H1 (cell line): ENCODE results near the gene GALNT2. TPM values are rescaled to one million over a fixed set of nuclear protein-coding genes. Genes with fewer than 3 reads are reported as not detected.

Experiments
- CTCF ChIA-PET: fragments of 300-600 bp; sonication (Branson Sonifier 250); formaldehyde crosslinking; loops from one replicate; lab custom pipeline; 2021; ENCODE audit not compliant: partially characterized antibody; lab: Charles Lee
- POLR2A ChIA-PET: fragments of 300-600 bp; sonication (Branson Sonifier 250); formaldehyde crosslinking; loops from one replicate; lab custom pipeline; 2021; ENCODE audit warnings: inconsistent platforms; ENCODE audit not compliant: partially characterized antibody; lab: Charles Lee
- DNase-seq, 2 experiments: peaks; one replicate each; pipeline versions ENCODE4 v3.0.0 to v3.0.0-alpha.2; 2010 to 2022; ENCODE audit warnings: low spot score in 2 of 2, low read depth in 1 of 2, mixed read lengths in 1 of 2
- FAIRE-seq: peaks from 2 replicates; lab custom pipeline; 2011; peaks lifted over from hg19 to GRCh38; lab: Jason Lieb, UNC
- H2AFZ ChIP-seq: 2 replicates; pipeline ENCODE4 v1.8.1; 2012; ENCODE audit warnings: low read length, inconsistent platforms
- H2AK5ac ChIP-seq: 2 replicates; pipeline ENCODE4 v1.6.1; 2013; ENCODE audit warnings: low read depth, low read length
- H2BK120ac ChIP-seq: replicated peaks from 2 replicates; pipeline ENCODE3; 2013; ENCODE audit warnings: low read depth, low read length, inconsistent platforms
- H2BK12ac ChIP-seq: 2 replicates; pipeline ENCODE4 v1.6.1; 2013; ENCODE audit warnings: low read depth, low read length
- H2BK15ac ChIP-seq: 2 replicates; pipeline ENCODE4 v1.6.1; 2013; ENCODE audit warnings: low read length
- H2BK20ac ChIP-seq: 2 replicates; pipeline ENCODE4 v1.6.1; 2013; ENCODE audit warnings: low read length
- H2BK5ac ChIP-seq: 2 replicates; pipeline ENCODE4 v1.6.1; 2013; ENCODE audit warnings: low read depth, low read length
- H3K14ac ChIP-seq: 2 replicates; pipeline ENCODE4 v1.6.1; 2013; ENCODE audit warnings: inconsistent platforms; ENCODE audit not compliant: insufficient read length
- H3K18ac ChIP-seq: 2 replicates; pipeline ENCODE4 v1.6.1; 2013; ENCODE audit warnings: low read length; ENCODE audit errors: extremely low read depth
- H3K23ac ChIP-seq: 2 replicates; pipeline ENCODE4 v1.6.1; 2013; ENCODE audit warnings: inconsistent platforms; ENCODE audit not compliant: insufficient read length
- H3K23me2 ChIP-seq: 2 replicates; pipeline ENCODE4 v1.6.1; 2013; ENCODE audit warnings: low read depth, low read length
- H3K27ac ChIP-seq: 2 replicates; pipeline ENCODE4 v1.6.1; 2011; ENCODE audit warnings: low read depth, low read length, inconsistent platforms
- H3K27me3 ChIP-seq, 4 experiments: replicated peaks in 1 of 4; 1 replicate in 1 of 4; 2 replicates in 3 of 4; pipeline versions ENCODE4 v1.6.1 to v1.8.1; 2011 to 2013; ENCODE audit warnings: low read length in 3 of 4, mild to moderate bottlenecking in 3 of 4, inconsistent platforms in 2 of 4, mixed read lengths in 2 of 4, moderate library complexity in 1 of 4; ENCODE audit not compliant: control insufficient read depth in 3 of 4, insufficient read depth in 3 of 4; ENCODE audit errors: extremely low read depth in 1 of 4
- H3K36me3 ChIP-seq, 4 experiments: 2 replicates each; pipeline versions ENCODE4 v1.6.1 to v1.8.1; 2011 to 2013; ENCODE audit warnings: mild to moderate bottlenecking in 4 of 4, low read length in 3 of 4, moderate library complexity in 2 of 4, control low read depth in 1 of 4, inconsistent platforms in 1 of 4; ENCODE audit not compliant: insufficient read depth in 4 of 4, control insufficient read depth in 2 of 4
- H3K4ac ChIP-seq: replicated peaks from 2 replicates; pipeline ENCODE3; 2013; ENCODE audit warnings: low read length, low read depth, mixed read lengths, inconsistent platforms; ENCODE audit not compliant: insufficient read length
- H3K4me1 ChIP-seq, 4 experiments: replicated peaks in 1 of 4; 1 replicate in 1 of 4; 2 replicates in 3 of 4; pipeline versions ENCODE4 v1.6.1 to v1.8.1; 2011 to 2013; ENCODE audit warnings: low read length in 3 of 4, inconsistent platforms in 2 of 4, mixed read lengths in 1 of 4; ENCODE audit not compliant: insufficient read depth in 4 of 4, control insufficient read depth in 3 of 4
- H3K4me2 ChIP-seq, 2 experiments: 2 replicates each; pipeline versions ENCODE4 v1.6.1 to v1.8.1; 2011 to 2013; ENCODE audit warnings: low read depth in 2 of 2, low read length in 2 of 2, control low read depth in 1 of 2, inconsistent platforms in 1 of 2, mild to moderate bottlenecking in 1 of 2; ENCODE audit not compliant: insufficient read depth in 1 of 2
- H3K4me3 ChIP-seq, 4 experiments: fragments of 200-600, 300-600 bp in 1 of 4; sonication (generic), shearing (Covaris generic), sonication (Bioruptor Twin) in 1 of 4; 2 replicates each; pipeline versions ENCODE4 v1.5.1 to v1.8.1; 2011 to 2016; ENCODE audit warnings: low read length in 4 of 4, low read depth in 3 of 4, control low read depth in 2 of 4, inconsistent platforms in 2 of 4, mild to moderate bottlenecking in 2 of 4, mixed read lengths in 1 of 4, moderate library complexity in 1 of 4; ENCODE audit not compliant: insufficient read depth in 2 of 4; ENCODE audit errors: extremely low read depth in 1 of 4
- H3K56ac ChIP-seq: replicated peaks from 2 replicates; pipeline ENCODE3; 2013; ENCODE audit warnings: low read depth, mild to moderate bottlenecking, mixed read lengths, low read length, inconsistent platforms; ENCODE audit not compliant: insufficient read length
- H3K79me1 ChIP-seq: 2 replicates; pipeline ENCODE4 v1.6.1; 2013; ENCODE audit warnings: low read depth, low read length, control low read depth
- H3K79me2 ChIP-seq, 2 experiments: 2 replicates each; pipeline versions ENCODE4 v1.6.1 to v1.8.1; 2012 to 2013; ENCODE audit warnings: low read length in 2 of 2, mild to moderate bottlenecking in 2 of 2, inconsistent platforms in 1 of 2; ENCODE audit not compliant: insufficient read depth in 2 of 2, control insufficient read depth in 1 of 2
- H3K9ac ChIP-seq, 4 experiments: replicated peaks in 1 of 4; 1 replicate in 1 of 4; 2 replicates in 3 of 4; pipeline versions ENCODE4 v1.6.1 to v1.8.1; 2011 to 2013; ENCODE audit warnings: low read depth in 3 of 4, low read length in 3 of 4, control low read depth in 2 of 4, mild to moderate bottlenecking in 2 of 4, moderate library complexity in 2 of 4, inconsistent platforms in 1 of 4; ENCODE audit errors: extremely low read depth in 1 of 4
- H3K9me3 ChIP-seq, 2 experiments: 2 replicates each; pipeline versions ENCODE4 v1.6.1 to v1.8.1; 2012 to 2013; ENCODE audit warnings: mild to moderate bottlenecking in 2 of 2, moderate library complexity in 2 of 2, control low read depth in 1 of 2, inconsistent platforms in 1 of 2, low read depth in 1 of 2, low read length in 1 of 2, mixed read lengths in 1 of 2; ENCODE audit not compliant: insufficient read depth in 2 of 2
- H4K20me1 ChIP-seq, 2 experiments: replicated peaks in 1 of 2; 2 replicates each; pipeline versions ENCODE3 to v1.8.1; 2011 to 2013; ENCODE audit warnings: inconsistent platforms in 2 of 2, low read length in 2 of 2, mild to moderate bottlenecking in 1 of 2; ENCODE audit not compliant: insufficient read depth in 2 of 2, control insufficient read depth in 1 of 2
- H4K5ac ChIP-seq: 2 replicates; pipeline ENCODE4 v1.6.1; 2013; ENCODE audit warnings: low read length, low read depth, mixed read lengths, inconsistent platforms; ENCODE audit not compliant: insufficient read length
- H4K8ac ChIP-seq: 2 replicates; pipeline ENCODE4 v1.8.0; 2013; ENCODE audit warnings: mild to moderate bottlenecking, moderate library complexity, low read length, inconsistent platforms; ENCODE audit not compliant: insufficient read depth; ENCODE audit errors: extremely low read depth
- H4K91ac ChIP-seq: replicated peaks from 2 replicates; pipeline ENCODE3; 2013; ENCODE audit warnings: low read length, mixed read lengths, inconsistent platforms; ENCODE audit not compliant: insufficient read length
- CHD2 ChIP-seq: IDR thresholded peaks from 2 replicates; pipeline ENCODE4 v1.6.1; 2012; ENCODE audit warnings: low read length, improper control_type of control experiment
- CREB1 ChIP-seq: IDR thresholded peaks from 2 replicates; pipeline ENCODE4 v1.6.1; 2012; ENCODE audit warnings: inconsistent platforms
- EGR1 ChIP-seq: IDR thresholded peaks from 2 replicates; pipeline ENCODE4 v1.6.1; 2011; ENCODE audit warnings: low read depth, low read length, borderline replicate concordance
- FOSL1 ChIP-seq: IDR thresholded peaks from 2 replicates; pipeline ENCODE4 v1.6.1; 2011; ENCODE audit warnings: mild to moderate bottlenecking, low read depth, low read length, moderate library complexity; ENCODE audit not compliant: insufficient read depth
- KDM4A ChIP-seq: IDR thresholded peaks from one replicate; pipeline ENCODE4 v1.7.1; 2012; ENCODE audit warnings: low read depth, mild to moderate bottlenecking, moderate library complexity, low read length, inconsistent platforms; ENCODE audit not compliant: severe bottlenecking
- MAFK ChIP-seq: IDR thresholded peaks from 2 replicates; pipeline ENCODE4 v1.6.1; 2012; ENCODE audit warnings: low read depth, mild to moderate bottlenecking, improper control_type of control experiment, low read length
- MAX ChIP-seq: IDR thresholded peaks from 2 replicates; pipeline ENCODE4 v1.6.1; 2012; ENCODE audit warnings: inconsistent platforms
- NRF1 ChIP-seq: IDR thresholded peaks from 2 replicates; pipeline ENCODE4 v1.6.1; 2011; ENCODE audit warnings: mild to moderate bottlenecking, low read depth, low read length, improper control_type of control experiment
- SAP30 ChIP-seq: fragments of 300-600 bp; sonication (generic); IDR thresholded peaks from 2 replicates; pipeline ENCODE4 v1.7.1; 2012; ENCODE audit warnings: low read length, moderate library complexity, mild to moderate bottlenecking, inconsistent platforms; ENCODE audit not compliant: insufficient read depth, insufficient replicate concordance
- TCF12 ChIP-seq: IDR thresholded peaks from 2 replicates; pipeline ENCODE4 v1.6.1; 2011; ENCODE audit warnings: low read depth, mild to moderate bottlenecking, low read length
- TEAD4 ChIP-seq: IDR thresholded peaks from 2 replicates; pipeline ENCODE4 v1.6.1; 2012; ENCODE audit warnings: low read depth, low read length, inconsistent platforms, mixed read lengths
- USF2 ChIP-seq: IDR thresholded peaks from 2 replicates; pipeline ENCODE4 v1.6.1; 2011; ENCODE audit warnings: low read length, improper control_type of control experiment
- ZNF274 ChIP-seq: IDR thresholded peaks from 2 replicates; pipeline ENCODE4 v1.7.0; 2012; ENCODE audit warnings: low read length, borderline replicate concordance; ENCODE audit errors: extremely low read depth
- WGBS, 2 experiments: shearing (Covaris generic) in 1 of 2; methylation state at CpG; one replicate each; pipeline versions ENCODE4 v1.1.6 to v1.1.7; 2013 to 2015; ENCODE audit warnings: low lambda C conversion rate in 2 of 2, mixed read lengths in 2 of 2, inconsistent platforms in 1 of 2, low coverage in 1 of 2, missing lambda C conversion rate in 1 of 2; ENCODE audit not compliant: insufficient replicate concordance in 2 of 2, insufficient coverage in 1 of 2, insufficient read length in 1 of 2; ENCODE audit errors: extremely low coverage in 1 of 2, missing lambda C conversion rate in 1 of 2; 5-methylcytosine and 5-hydroxymethylcytosine counted together
- polyA plus RNA-seq, 7 experiments: library from polyadenylated mRNA; depleted of rRNA in 3 of 7; stranded (reverse) in 5 of 7; unstranded in 2 of 7; fragments of >200 nt in 5 of 7; fragments of 200-250 nt in 2 of 7; gene quantifications; 1 replicate in 5 of 7; 2 replicates in 1 of 7; 4 replicates in 1 of 7; pipeline versions ENCODE4 v1.2.1 to v1.2.3, GENCODE V29; 2011 to 2013; ENCODE audit warnings: missing spikeins in 2 of 7, mixed read lengths in 2 of 7
- total RNA-seq: library from RNA; stranded (reverse); fragmentation: NEBNext Ultra II Directional; extraction: Animal tissue kit (Norgen Biotek cat#: 25700); gene quantifications from 2 replicates; pipeline ENCODE4 v1.2.1, GENCODE V29; 2021

The GALNT2 gene
- total and polyA plus RNA-seq, 2 of the 8 experiments (the other 6 are each of a cell fraction or from before 2014, with no cell fraction given) = 34.5 to 75.3 TPM

GRCh38 chr1:230139741-230140140 lies 72.7 kb downstream of the GALNT2 start:
- WGBS, 2 experiments = 88% methylated on average over 8 of the region's 8 CpGs; no CpG with 5 or more reads in 1 of the 2 experiments
- peaks cover 0 to 65% of the 10 kb centered on the region in 2 experiments; a peak in 2 of 4 replicates for H3K79me2 ChIP-seq
- no peak overlapping the region for H3K4me3 ChIP-seq
- H2AK5ac ChIP-seq = no peak overlapping the region
- no peak overlapping the region for H2BK12ac ChIP-seq
- H2BK5ac ChIP-seq = 0 out of 2 replicates have a peak overlapping the region, but pooled peaks have one; percentile 9
- H3K4ac ChIP-seq = no peak overlapping the region
- H3K56ac ChIP-seq = no peak overlapping the region
- 0 out of 2 replicates have a peak overlapping the region, but pooled peaks have one; percentile 7 for H3K27ac ChIP-seq
- H3K14ac ChIP-seq = no peak overlapping the region
- ChIA-PET POLR2A (interaction anchor here (0.8 kb wide), 1 partner anchor 30 kb away, joined by 3 read pairs; no protein-coding TSS in a partner anchor), CTCF (interaction anchor here (1.1 to 4.7 kb wide), 3 partner anchors 18 to 479 kb away, joined by 3 to 35 read pairs (median 8); no protein-coding TSS in a partner anchor)
- peaks cover 1 to 14% of the 10 kb centered on the region in 2 experiments for H4K20me1 ChIP-seq
- no peak overlapping the region for H4K8ac ChIP-seq
- no peak overlapping the region for H4K91ac ChIP-seq
- no peak overlapping the region for H2BK15ac ChIP-seq
- no peaks in the 10 kb centered on the region for H3K27me3 ChIP-seq
- H3K9me3 ChIP-seq = no peaks in the 10 kb centered on the region
- no peak overlapping the region for H4K5ac ChIP-seq
- 0 out of 2 replicates have a peak, but pooled peaks cover 2% of the 10 kb centered on the region for H3K23me2 ChIP-seq
- H2BK120ac ChIP-seq = no peak overlapping the region
- no peak for FAIRE-seq
- H3K18ac ChIP-seq = no peak overlapping the region
- H3K4me1 ChIP-seq = peaks cover 0 to 15% (median 10%) of the 10 kb centered on the region in 4 experiments; a peak in 4 of 7 replicates
- no peak overlapping the region for H3K9ac ChIP-seq
- peaks cover 15% of the 10 kb centered on the region for H3K79me1 ChIP-seq
- no peak overlapping the region for H3K4me2 ChIP-seq
- no peaks in the 10 kb centered on the region for H3K36me3 ChIP-seq
- no peak overlapping the region for H3K23ac ChIP-seq
- no peak for DNase-seq
- H2AFZ ChIP-seq = no peak overlapping the region
- H2BK20ac ChIP-seq = no peak overlapping the region
- TF ChIP-seq EGR1 (no peak), TEAD4 (no peak), TCF12 (no peak), NRF1 (no peak), MAX (no peak), ZNF274 (no peak), CREB1 (no peak), CHD2 (no peak), KDM4A (no peak), SAP30 (no peak), USF2 (no peak), FOSL1 (no peak), MAFK (no peak)
